GM23338 (cell line): ENCODE data around the gene CXXC1. TPM values are rescaled to one million over a fixed set of nuclear protein-coding genes. Genes with fewer than 3 reads are reported as not detected.

Experiments
- ATAC-seq: fragments of 200-7000 bp; cut with Tn5 transposase; 3 replicates; pipeline ENCODE4 v1.9.1; 2020
- DNase-seq: peaks from one replicate; pipeline ENCODE4 v3.0.0-alpha.2; 2015; ENCODE audit warnings: low spot score
- H2AFZ ChIP-seq: fragments of 200-600 bp; sonication (generic); 2 replicates; pipeline ENCODE4 v1.8.0; 2016; ENCODE audit warnings: antibody characterized with exemption, mild to moderate bottlenecking, moderate library complexity
- H3F3A ChIP-seq: fragments of 200-600 bp; sonication (generic); replicated peaks from 2 replicates; pipeline ENCODE4 v1.8.0; 2017; ENCODE audit warnings: antibody characterized with exemption, mixed run types, low read depth
- H3K27ac ChIP-seq: fragments of 200-600 bp; sonication (generic); 2 replicates; pipeline ENCODE4 v1.6.1; 2016; ENCODE audit warnings: low read depth
- H3K27me3 ChIP-seq: fragments of 200-600 bp; sonication (generic); 2 replicates; pipeline ENCODE4 v1.8.0; 2016; ENCODE audit warnings: mild to moderate bottlenecking, mixed run types, moderate library complexity; ENCODE audit not compliant: insufficient read depth
- H3K36me3 ChIP-seq: fragments of 200-600 bp; sonication (generic); 2 replicates; pipeline ENCODE4 v1.8.0; 2016; ENCODE audit warnings: mild to moderate bottlenecking; ENCODE audit not compliant: insufficient read depth
- H3K4me1 ChIP-seq: fragments of 200-600 bp; sonication (generic); 2 replicates; pipeline ENCODE4 v1.8.0; 2016; ENCODE audit warnings: mild to moderate bottlenecking, moderate library complexity; ENCODE audit not compliant: insufficient read depth
- H3K4me2 ChIP-seq: fragments of 200-600 bp; sonication (generic); 2 replicates; pipeline ENCODE4 v1.7.1; 2017; ENCODE audit warnings: mixed run types
- H3K4me3 ChIP-seq: fragments of 200-600 bp; sonication (generic); 2 replicates; pipeline ENCODE4 v1.6.1; 2016; ENCODE audit warnings: mixed run types
- H3K79me2 ChIP-seq: fragments of 200-600 bp; sonication (generic); replicated peaks from 2 replicates; pipeline ENCODE4 v1.8.0; 2017; ENCODE audit warnings: mild to moderate bottlenecking; ENCODE audit not compliant: insufficient read depth
- H3K9me2 ChIP-seq: fragments of 200-600 bp; sonication (generic); 2 replicates; pipeline ENCODE4 v1.8.0; 2017; ENCODE audit not compliant: insufficient read depth
- H4K20me1 ChIP-seq: fragments of 200-600 bp; sonication (generic); replicated peaks from 2 replicates; pipeline ENCODE4 v1.8.0; 2017; ENCODE audit warnings: mild to moderate bottlenecking; ENCODE audit not compliant: insufficient read depth
- H3K27ac Mint-ChIP-seq: 2 replicates; pipeline ENCODE4 v1.8.0; 2020; ENCODE audit warnings: inconsistent platforms, mild to moderate bottlenecking, moderate library complexity, mixed read lengths
- H3K27me3 Mint-ChIP-seq: 3 replicates; pipeline ENCODE4 v1.8.0; 2022; ENCODE audit warnings: low read depth, mild to moderate bottlenecking, moderate library complexity, mixed read lengths, inconsistent platforms; ENCODE audit not compliant: insufficient read depth, poor library complexity
- H3K36me3 Mint-ChIP-seq: 3 replicates; pipeline ENCODE4 v1.8.0; 2021; ENCODE audit warnings: low read depth, mild to moderate bottlenecking, inconsistent platforms, moderate library complexity, mixed read lengths
- H3K4me1 Mint-ChIP-seq: 3 replicates; pipeline ENCODE4 v1.8.0; 2020; ENCODE audit warnings: mild to moderate bottlenecking, inconsistent platforms, mixed read lengths
- H3K4me3 Mint-ChIP-seq: 3 replicates; pipeline ENCODE4 v1.8.0; 2021; ENCODE audit warnings: moderate library complexity, mild to moderate bottlenecking, inconsistent platforms, mixed read lengths
- H3K9me3 Mint-ChIP-seq: 3 replicates; pipeline ENCODE4 v1.8.0; 2020; ENCODE audit warnings: moderate library complexity, mild to moderate bottlenecking, inconsistent platforms, mixed read lengths
- CREB1 ChIP-seq: fragments of 250-450 bp; sonication (Bioruptor Pico); IDR thresholded peaks from 2 replicates; pipeline ENCODE4 v1.5.0; 2020; ENCODE audit warnings: low read depth, mild to moderate bottlenecking, moderate library complexity
- EZH2 ChIP-seq: fragments of 200-600 bp; sonication (generic); IDR thresholded peaks from one replicate; pipeline ENCODE4 v1.8.0; 2017; ENCODE audit warnings: antibody characterized with exemption, mild to moderate bottlenecking, low read depth; ENCODE audit not compliant: unreplicated experiment
- EZH2phosphoT487 ChIP-seq: fragments of 200-600 bp; sonication (generic); IDR thresholded peaks from one replicate; pipeline ENCODE4 v1.8.1; 2018; ENCODE audit warnings: antibody characterized with exemption; ENCODE audit not compliant: unreplicated experiment
- JUNB ChIP-seq: IDR thresholded peaks from one replicate; pipeline ENCODE4 v1.6.1; 2016; ENCODE audit warnings: antibody characterized with exemption; ENCODE audit not compliant: unreplicated experiment
- NANOG ChIP-seq: IDR thresholded peaks from 2 replicates; pipeline ENCODE4 v1.6.1; 2016; ENCODE audit warnings: antibody characterized with exemption, borderline replicate concordance
- POLR2AphosphoS5 ChIP-seq: IDR thresholded peaks from 2 replicates; pipeline ENCODE4 v1.6.1; 2016; ENCODE audit warnings: antibody characterized with exemption, low read depth
- REST ChIP-seq: IDR thresholded peaks from one replicate; pipeline ENCODE4 v1.6.1; 2018; ENCODE audit warnings: antibody characterized with exemption; ENCODE audit not compliant: unreplicated experiment
- STAT1 ChIP-seq: IDR thresholded peaks from one replicate; pipeline ENCODE4 v1.6.1; 2016; ENCODE audit warnings: antibody characterized with exemption; ENCODE audit not compliant: unreplicated experiment
- ZNF114 ChIP-seq: fragments of 250-450 bp; sonication (Bioruptor Pico); IDR thresholded peaks from 2 replicates; pipeline ENCODE4 v1.5.0; 2020; ENCODE audit warnings: mild to moderate bottlenecking, moderate library complexity
- ZNF331 ChIP-seq: fragments of 250-450 bp; sonication (Bioruptor Pico); IDR thresholded peaks from 2 replicates; pipeline ENCODE4 v1.5.0; 2020; ENCODE audit warnings: low read depth, mild to moderate bottlenecking, moderate library complexity
- ZNF462 ChIP-seq: fragments of 250-450 bp; sonication (Bioruptor Pico); IDR thresholded peaks from 2 replicates; pipeline ENCODE4 v1.5.0; 2020; ENCODE audit warnings: mild to moderate bottlenecking, moderate library complexity
- polyA plus RNA-seq: library from polyadenylated mRNA; unstranded; fragments of >200 nt; fragmentation: Nextera tagmentation; extraction: Ambion mirVana; gene quantifications from 2 replicates; pipeline ENCODE4 v1.2.1, GENCODE V29; 2016
- total RNA-seq: library from RNA; depleted of rRNA; stranded (reverse); fragments of >200 nt; shearing (Covaris generic); gene quantifications from 2 replicates; pipeline ENCODE4 v1.2.3, GENCODE V29; 2014
- TF ChIP-seq, protein P1 (sequence below), 2 experiments: fragments of 200-600 bp in 1 of 2; sonication (generic) in 1 of 2; conservative IDR thresholded peaks; 2 replicates each; pipeline versions ENCODE4 v1.5.1 to v1.6.1; 2016 to 2017; ENCODE audit warnings: antibody characterized with exemption in 2 of 2, low read depth in 2 of 2, mild to moderate bottlenecking in 2 of 2, moderate library complexity in 1 of 2
- TF ChIP-seq, protein P2 (sequence below): IDR thresholded peaks from 2 replicates; pipeline ENCODE4 v1.6.1; 2016; ENCODE audit warnings: antibody characterized with exemption

CXXC1 gene
- total and polyA plus RNA-seq, 2 experiments from 2014 or later = 59.0 to 74.3 TPM

GRCh38 chr18:50277942-50278341, 9.6 kb downstream of the CXXC1 start:
- Mint-ChIP-seq H3K9me3 (no peaks in the 10 kb centered on the region; the same call in 2 of the 3 replicates), H3K4me3 (no peak overlapping the region), H3K4me1 (peaks cover 10% of the 10 kb centered on the region), H3K27me3 (peaks cover 8% of the 10 kb centered on the region), H3K27ac (no peak overlapping the region), H3K36me3 (peaks cover 55% of the 10 kb centered on the region)
- TF ChIP-seq EZH2phosphoT487 (no peak), ZNF462 (no peak), NANOG (no peak), EZH2 (no peak), JUNB (no peak), REST (no peak), STAT1 (no peak), CREB1 (CRISPR knock-in tag) (no peak), ZNF114 (no peak), ZNF331 (CRISPR knock-in tag) (no peak), POLR2AphosphoS5 (no peak)
- TF ChIP-seq, protein P1, sequence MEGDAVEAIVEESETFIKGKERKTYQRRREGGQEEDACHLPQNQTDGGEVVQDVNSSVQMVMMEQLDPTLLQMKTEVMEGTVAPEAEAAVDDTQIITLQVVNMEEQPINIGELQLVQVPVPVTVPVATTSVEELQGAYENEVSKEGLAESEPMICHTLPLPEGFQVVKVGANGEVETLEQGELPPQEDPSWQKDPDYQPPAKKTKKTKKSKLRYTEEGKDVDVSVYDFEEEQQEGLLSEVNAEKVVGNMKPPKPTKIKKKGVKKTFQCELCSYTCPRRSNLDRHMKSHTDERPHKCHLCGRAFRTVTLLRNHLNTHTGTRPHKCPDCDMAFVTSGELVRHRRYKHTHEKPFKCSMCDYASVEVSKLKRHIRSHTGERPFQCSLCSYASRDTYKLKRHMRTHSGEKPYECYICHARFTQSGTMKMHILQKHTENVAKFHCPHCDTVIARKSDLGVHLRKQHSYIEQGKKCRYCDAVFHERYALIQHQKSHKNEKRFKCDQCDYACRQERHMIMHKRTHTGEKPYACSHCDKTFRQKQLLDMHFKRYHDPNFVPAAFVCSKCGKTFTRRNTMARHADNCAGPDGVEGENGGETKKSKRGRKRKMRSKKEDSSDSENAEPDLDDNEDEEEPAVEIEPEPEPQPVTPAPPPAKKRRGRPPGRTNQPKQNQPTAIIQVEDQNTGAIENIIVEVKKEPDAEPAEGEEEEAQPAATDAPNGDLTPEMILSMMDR (conservative IDR thresholded peaks at IDR 0.05; ENCODE audit: low read depth in 2 of 2) = no peak
- TF ChIP-seq, protein P2, sequence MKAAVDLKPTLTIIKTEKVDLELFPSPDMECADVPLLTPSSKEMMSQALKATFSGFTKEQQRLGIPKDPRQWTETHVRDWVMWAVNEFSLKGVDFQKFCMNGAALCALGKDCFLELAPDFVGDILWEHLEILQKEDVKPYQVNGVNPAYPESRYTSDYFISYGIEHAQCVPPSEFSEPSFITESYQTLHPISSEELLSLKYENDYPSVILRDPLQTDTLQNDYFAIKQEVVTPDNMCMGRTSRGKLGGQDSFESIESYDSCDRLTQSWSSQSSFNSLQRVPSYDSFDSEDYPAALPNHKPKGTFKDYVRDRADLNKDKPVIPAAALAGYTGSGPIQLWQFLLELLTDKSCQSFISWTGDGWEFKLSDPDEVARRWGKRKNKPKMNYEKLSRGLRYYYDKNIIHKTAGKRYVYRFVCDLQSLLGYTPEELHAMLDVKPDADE = no peak
- Histone ChIP-seq H3K4me2 (no peak overlapping the region), H3K4me3 (no peak overlapping the region), H3K27me3 (no peaks in the 10 kb centered on the region), H4K20me1 (no peaks in the 10 kb centered on the region; the same call in 1 of the 2 replicates), H3K4me1 (peaks cover 6% of the 10 kb centered on the region; the same call in 1 of the 2 replicates), H3F3A (no peaks in the 10 kb centered on the region; the same call in 1 of the 2 replicates), H2AFZ (no peak overlapping the region), H3K9me2 (no peaks in the 10 kb centered on the region), H3K27ac (no peak overlapping the region), H3K79me2 (peaks cover 25% of the 10 kb centered on the region), H3K36me3 (peaks cover 8% of the 10 kb centered on the region; the same call in 1 of the 2 replicates)
- no peak for DNase-seq
- ATAC-seq = no peak
